Spleen (tissue), 11 donors: ENCODE results near the gene ARF6. TPM values are rescaled to one million over a fixed set of nuclear protein-coding genes. Genes with fewer than 3 reads are reported as not detected.

Experiments
- DNase-seq: peaks from one replicate; pipeline ENCODE4 v3.0.0-alpha.2; 2020
- H3K27ac ChIP-seq, 8 donors: fragments of 200-600 bp; sonication (generic) in 7 of 8; 1 replicate in 4 of 8; 2 replicates in 4 of 8; pipeline versions ENCODE4 v1.5.0 to v1.8.0; 2016 to 2021; ENCODE audit warnings: inconsistent platforms in 4 of 8, mild to moderate bottlenecking in 4 of 8, moderate library complexity in 1 of 8
- H3K27me3 ChIP-seq, 7 donors: fragments of 200-600 bp; sonication (generic) in 6 of 7; replicated peaks in 1 of 7; 1 replicate in 4 of 7; 2 replicates in 3 of 7; pipeline versions ENCODE4 v1.5.0 to v1.8.0; 2016 to 2021; ENCODE audit warnings: inconsistent platforms in 3 of 7, mild to moderate bottlenecking in 1 of 7
- H3K36me3 ChIP-seq, 6 donors: fragments of 200-600 bp; sonication (generic) in 5 of 6; 1 replicate in 4 of 6; 2 replicates in 2 of 6; pipeline versions ENCODE4 v1.5.0 to v1.8.0; 2016 to 2021; ENCODE audit warnings: inconsistent platforms in 2 of 6
- H3K4me1 ChIP-seq, 6 donors: fragments of 200-600 bp; sonication (generic) in 5 of 6; 1 replicate in 3 of 6; 2 replicates in 3 of 6; pipeline versions ENCODE4 v1.5.0 to v1.8.0; 2016 to 2021; ENCODE audit warnings: inconsistent platforms in 3 of 6
- H3K4me3 ChIP-seq, 8 donors: fragments of 200-600 bp; sonication (generic) in 7 of 8; 1 replicate in 4 of 8; 2 replicates in 4 of 8; pipeline versions ENCODE4 v1.5.0 to v1.8.0; 2016 to 2021; ENCODE audit warnings: inconsistent platforms in 4 of 8, mild to moderate bottlenecking in 4 of 8, moderate library complexity in 2 of 8
- H3K9me3 ChIP-seq, 8 donors: fragments of 200-600 bp; sonication (generic) in 7 of 8; 1 replicate in 4 of 8; 2 replicates in 4 of 8; pipeline versions ENCODE4 v1.5.0 to v1.8.0; 2016 to 2021; ENCODE audit warnings: inconsistent platforms in 4 of 8
- CTCF ChIP-seq, 11 experiments: fragments of 200-600 bp in 7 of 11; fragments of 450-650 bp in 4 of 11; sonication (generic) in 4 of 11; IDR thresholded peaks in 8 of 11; conservative IDR thresholded peaks in 3 of 11; 1 replicate in 7 of 11; 2 replicates in 4 of 11; pipeline versions ENCODE4 v1.4.0 to v1.8.0; 2016 to 2021; ENCODE audit warnings: antibody characterized with exemption in 11 of 11, inconsistent platforms in 4 of 11, mild to moderate bottlenecking in 1 of 11
- POLR2A ChIP-seq, 3 donors: fragments of 450-650 bp; IDR thresholded peaks; one replicate each; pipeline ENCODE4 v1.5.1; 2017; ENCODE audit warnings: antibody characterized with exemption in 3 of 3, mild to moderate bottlenecking in 1 of 3
- POLR2AphosphoS5 ChIP-seq, 3 donors: sonication (generic); formaldehyde crosslinking; IDR thresholded peaks; one replicate each; pipeline ENCODE4 v1.5.1; 2017; ENCODE audit warnings: antibody characterized with exemption in 3 of 3
- WGBS, 5 donors: extraction: QIAGEN DNeasy Blood & Tissue Kit in 3 of 5; methylation state at CpG; one replicate each; pipeline versions ENCODE4 v1.1.5 to v1.1.7; 2013 to 2018; 5-methylcytosine and 5-hydroxymethylcytosine counted together
- intact Hi-C: fragments of 100-400 bp; cut with DNase I; formaldehyde crosslinking; loops from one replicate; pipeline ENCODE4 v1.15.0; 2023; ENCODE audit warnings: low total_unique reads
- polyA plus RNA-seq, 3 donors: library from polyadenylated mRNA; stranded (reverse); fragments of 200-250 nt; gene quantifications; one replicate each; pipeline ENCODE4 v1.2.1, GENCODE V29; 2013
- total RNA-seq, 7 donors: library from RNA; depleted of rRNA in 3 of 7; stranded (reverse); fragments of >200 nt in 3 of 7; fragmentation: NEBNext Ultra II Directional in 4 of 7; extraction: Animal tissue kit (Norgen Biotek cat#: 25700) in 4 of 7; gene quantifications; one replicate each; pipeline versions ENCODE4 v1.1.0 to v1.2.1, GENCODE V29; 2016 to 2021
- donor health status: healthy with polysubstance abuse.
- donor health status: DM: no; HTN: no; CAD: no; lungs with moderate emphysema.
- donor health status: DM: no; HTN: no; CAD: no.
- donor health status: Bipolar disorder and iron deficiency.
- donor health status: healthy.
- donor health status: DM: no; HTN: no; CAD: no.
- donor health status: DM: yes; HTN: yes; CAD: no.

The ARF6 gene
- total and polyA plus RNA-seq, 10 donors = 39.0 to 89.1 (median 76.6) TPM

GRCh38 chr14:49860988-49861698, 31.7 kb upstream of the ARF6 start:
- peak overlapping the region; percentile 95 to 99 (median 98) for H3K27ac ChIP-seq
- H3K9me3 ChIP-seq = no peaks in the 10 kb centered on the region
- peaks cover 15 to 51% (median 39%) of the 10 kb centered on the region in 6 donors for H3K4me1 ChIP-seq
- 22 to 23% (median 22%) methylated on average over 4 of the region's 4 CpGs for WGBS, 5 donors
- peak overlapping the region; percentile 36 to 75 (median 50) for H3K4me3 ChIP-seq
- TF ChIP-seq POLR2AphosphoS5 (IDR thresholded peaks at IDR 0.05) (no peak), CTCF (IDR thresholded peaks at IDR 0.05 in 8 of 11, conservative IDR thresholded peaks at IDR 0.05 in 3 of 11) (peak in 1 of 11 experiments; percentile 5)
- DNase-seq = no peak
- H3K36me3 ChIP-seq = no peaks in the 10 kb centered on the region
- intact Hi-C loops = loop anchor here (5.0 kb wide), 1 partner anchor 246 kb away; no protein-coding TSS in a partner anchor
- H3K27me3 ChIP-seq = no peaks in the 10 kb centered on the region

GRCh38 chr14:49861699-49862088, 31.2 kb upstream of the ARF6 start:
- peak; percentile 87 for DNase-seq
- H3K27me3 ChIP-seq = no peaks in the 10 kb centered on the region

GRCh38 chr14:49862089-49862673, 30.7 kb upstream of the ARF6 start:
- peak overlapping the region; percentile 36 to 75 (median 50) for H3K4me3 ChIP-seq
- peaks cover 15 to 60% (median 42%) of the 10 kb centered on the region in 6 donors for H3K4me1 ChIP-seq
- H3K9me3 ChIP-seq = no peaks in the 10 kb centered on the region
- H3K27me3 ChIP-seq = no peaks in the 10 kb centered on the region
- DNase-seq = peak; percentile 94
- TF ChIP-seq POLR2A (IDR thresholded peaks at IDR 0.05) = no peak
- peak; percentile 99 to 100 (median 100) for TF ChIP-seq CTCF (IDR thresholded peaks at IDR 0.05 in 8 of 11, conservative IDR thresholded peaks at IDR 0.05 in 3 of 11)
- TF ChIP-seq POLR2AphosphoS5 (IDR thresholded peaks at IDR 0.05) = no peak
- peak overlapping the region; percentile 95 to 99 (median 98) for H3K27ac ChIP-seq
- no peaks in the 10 kb centered on the region for H3K36me3 ChIP-seq
- 0% methylated on average over 24 to 28 of the region's 30 CpGs for WGBS, 5 donors
- intact Hi-C loops = loop anchor here (5.0 kb wide), 1 partner anchor 245 kb away; no protein-coding TSS in a partner anchor

More at GRCh38 chr14:49861699-49862088, 31.2 kb upstream of the ARF6 start:
- WGBS, 5 donors = 0 to 1% (median 0%) methylated on average over 12 of the region's 12 CpGs
- TF ChIP-seq POLR2A (IDR thresholded peaks at IDR 0.05) (peak in 1 of 3 donors; percentile 37), POLR2AphosphoS5 (IDR thresholded peaks at IDR 0.05) (peak in 2 of 3 donors; percentile 67 to 77), CTCF (IDR thresholded peaks at IDR 0.05 in 8 of 11, conservative IDR thresholded peaks at IDR 0.05 in 3 of 11) (peak in 1 of 11 experiments; percentile 7)
- H3K4me3 ChIP-seq = peak overlapping the region; percentile 36 to 75 (median 50)
- H3K9me3 ChIP-seq = no peaks in the 10 kb centered on the region
- intact Hi-C loops = loop anchor here (5.0 kb wide), 1 partner anchor 246 kb away; no protein-coding TSS in a partner anchor
- H3K27ac ChIP-seq = peak overlapping the region; percentile 95 to 99 (median 98)
- H3K4me1 ChIP-seq = peaks cover 15 to 57% (median 39%) of the 10 kb centered on the region in 6 donors
- H3K36me3 ChIP-seq = no peaks in the 10 kb centered on the region
